Fibroblast of lung (primary cell): ENCODE results near the gene KIAA0753.
"Not testable (repeated sequence)": the region's sequence is repeated elsewhere in the genome, so short reads cannot be mapped to it uniquely, and the experiment has no call there.

Source experiments
- EZH2 ChIP-seq: IDR thresholded peaks from 2 replicates; pipeline ENCODE4 v1.5.1; 2012; ENCODE audit warnings: low read length, control low read depth, mild to moderate bottlenecking; ENCODE audit errors: missing control alignments
- TF ChIP-seq, protein P1 (sequence below), 2 donors: IDR thresholded peaks in 1 of 2; conservative IDR thresholded peaks in 1 of 2; 1 replicate in 1 of 2; 2 replicates in 1 of 2; pipeline ENCODE4 v1.5.1; 2011 to 2012; ENCODE audit warnings: low read length in 2 of 2, control low read depth in 1 of 2, inconsistent platforms in 1 of 2, low read depth in 1 of 2, mild to moderate bottlenecking in 1 of 2

DNA sequence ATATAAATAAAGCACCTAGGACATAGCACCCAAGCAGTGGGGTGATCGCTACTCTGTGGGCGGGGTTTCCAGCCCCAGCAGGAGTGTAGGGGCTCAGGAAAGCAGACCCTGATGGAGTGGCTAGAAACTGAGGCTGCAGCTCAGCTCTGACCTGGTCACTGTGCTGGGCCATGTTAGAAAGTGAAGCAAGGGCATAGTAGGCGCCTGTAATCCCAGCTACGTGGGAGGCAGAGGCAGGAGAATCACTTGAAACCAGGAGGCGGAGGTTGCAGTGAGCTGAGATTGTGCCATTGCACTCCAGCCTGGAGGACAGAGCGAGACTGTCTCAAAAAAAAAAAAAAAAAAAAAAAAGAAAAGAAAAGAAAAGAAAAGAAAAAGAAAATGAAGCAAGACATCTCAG lies 67.0 kb downstream of the KIAA0753 start:
- TF ChIP-seq, protein P1, sequence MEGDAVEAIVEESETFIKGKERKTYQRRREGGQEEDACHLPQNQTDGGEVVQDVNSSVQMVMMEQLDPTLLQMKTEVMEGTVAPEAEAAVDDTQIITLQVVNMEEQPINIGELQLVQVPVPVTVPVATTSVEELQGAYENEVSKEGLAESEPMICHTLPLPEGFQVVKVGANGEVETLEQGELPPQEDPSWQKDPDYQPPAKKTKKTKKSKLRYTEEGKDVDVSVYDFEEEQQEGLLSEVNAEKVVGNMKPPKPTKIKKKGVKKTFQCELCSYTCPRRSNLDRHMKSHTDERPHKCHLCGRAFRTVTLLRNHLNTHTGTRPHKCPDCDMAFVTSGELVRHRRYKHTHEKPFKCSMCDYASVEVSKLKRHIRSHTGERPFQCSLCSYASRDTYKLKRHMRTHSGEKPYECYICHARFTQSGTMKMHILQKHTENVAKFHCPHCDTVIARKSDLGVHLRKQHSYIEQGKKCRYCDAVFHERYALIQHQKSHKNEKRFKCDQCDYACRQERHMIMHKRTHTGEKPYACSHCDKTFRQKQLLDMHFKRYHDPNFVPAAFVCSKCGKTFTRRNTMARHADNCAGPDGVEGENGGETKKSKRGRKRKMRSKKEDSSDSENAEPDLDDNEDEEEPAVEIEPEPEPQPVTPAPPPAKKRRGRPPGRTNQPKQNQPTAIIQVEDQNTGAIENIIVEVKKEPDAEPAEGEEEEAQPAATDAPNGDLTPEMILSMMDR (conservative IDR thresholded peaks at IDR 0.05 in 1 of 2, IDR thresholded peaks at IDR 0.05 in 1 of 2; ENCODE audit: low read depth in 1 of 2, low read length in 2 of 2) = not testable (repeated sequence)
- not testable (repeated sequence) for TF ChIP-seq EZH2
